HG03432 (cell line): Measurements from ENCODE around the gene TTC1.
"Not testable (repeated sequence)": the region's sequence is repeated elsewhere in the genome, so short reads cannot be mapped to it uniquely, and the experiment has no call there.

Experiments used
- ATAC-seq: cut with Tn5 transposase; IDR thresholded peaks from one replicate; pipeline ENCODE4 v1.9.1; 2021; ENCODE audit warnings: mild to moderate bottlenecking, moderate library complexity; ENCODE audit not compliant: unreplicated experiment

Gene TTC1

GRCh38 chr5:159995907-159996306 is 13.0 kb upstream of the TTC1 start:
- ATAC-seq = no peak

GRCh38 chr5:160001457-160001856 is 7.5 kb upstream of the TTC1 start:
- ATAC-seq = no peak

DNA sequence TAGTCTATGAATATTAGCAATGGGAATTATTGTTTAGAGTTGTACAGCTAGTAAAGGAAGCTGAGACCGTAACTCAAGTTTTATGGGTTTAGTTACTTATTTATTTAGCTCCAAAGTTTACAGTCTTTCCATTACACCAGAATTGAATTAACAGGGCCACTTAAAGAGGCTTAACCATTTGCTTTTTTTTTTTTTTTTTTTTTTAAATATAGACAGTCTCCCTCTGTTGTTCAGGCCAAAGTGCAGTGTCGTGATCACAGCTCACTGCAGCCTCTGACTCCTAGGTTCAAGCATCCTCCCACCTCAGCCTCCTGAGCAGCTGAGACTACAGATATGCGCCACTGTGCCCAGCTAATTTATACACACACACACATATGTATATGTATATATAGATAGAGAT is 1.4 kb upstream of the TTC1 start:
- ATAC-seq = no peak

DNA sequence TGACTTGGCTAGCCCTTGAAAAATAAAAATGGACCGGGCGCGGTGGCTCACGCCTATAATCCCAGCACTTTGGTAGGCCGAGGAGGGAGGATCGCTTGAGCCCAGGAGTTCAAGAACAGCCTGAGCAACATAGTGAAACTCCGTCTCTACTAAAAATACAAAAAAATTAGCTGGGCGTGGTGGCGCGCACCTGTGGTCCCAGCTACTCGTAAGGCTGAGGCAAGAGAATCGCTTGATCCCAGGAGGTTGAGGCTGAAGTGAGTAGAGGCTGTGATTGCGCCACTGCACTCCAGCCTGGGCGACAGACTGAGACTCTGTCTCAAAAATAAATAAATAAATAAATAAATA is 436 bp upstream of the TTC1 start:
- peak; percentile 22 for ATAC-seq

- ATAC-seq = peak; percentile 4
Observed at GRCh38 chr5:160009591-160009989, 651 bp downstream of the TTC1 start.

DNA sequence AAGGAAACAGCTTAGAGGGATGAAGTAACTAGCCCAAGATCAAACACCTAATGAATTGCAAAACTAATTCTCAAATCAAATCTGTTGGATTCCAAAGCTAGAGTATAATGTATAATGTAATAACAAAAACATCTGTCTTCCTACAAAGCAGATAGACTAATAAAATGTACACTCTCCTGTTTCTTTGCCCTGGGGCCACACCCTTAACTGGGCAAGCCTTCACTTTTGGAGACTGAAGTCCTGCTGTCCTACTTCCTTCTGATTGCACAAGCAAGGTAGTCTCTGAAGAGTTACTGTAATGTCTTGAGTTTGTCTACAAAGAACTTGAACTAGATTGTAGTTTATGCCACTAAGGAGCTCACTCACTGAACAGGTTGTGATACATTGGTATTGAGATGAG is 2.5 kb downstream of the TTC1 start:
- ATAC-seq = no peak

DNA sequence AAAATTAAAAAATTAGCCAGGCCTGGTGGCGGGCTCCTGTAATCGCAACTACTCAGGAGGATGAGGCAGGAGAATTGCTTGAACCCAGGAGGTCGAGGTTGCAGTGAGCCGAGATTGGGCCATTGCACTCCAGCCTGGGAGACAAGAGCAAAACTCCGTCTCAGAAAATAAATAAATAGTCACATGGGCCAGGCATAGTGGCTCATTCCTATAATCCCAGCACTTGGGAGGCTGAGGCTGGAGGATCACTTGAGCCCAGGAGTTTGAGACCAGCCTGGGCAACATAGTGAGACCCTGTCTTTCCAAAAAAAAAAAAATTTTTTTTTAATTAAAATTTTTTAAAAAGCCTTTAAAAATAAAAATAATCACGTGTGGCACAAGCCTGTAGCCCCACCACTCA is 5.3 kb downstream of the TTC1 start:
- not testable (repeated sequence) for ATAC-seq

DNA sequence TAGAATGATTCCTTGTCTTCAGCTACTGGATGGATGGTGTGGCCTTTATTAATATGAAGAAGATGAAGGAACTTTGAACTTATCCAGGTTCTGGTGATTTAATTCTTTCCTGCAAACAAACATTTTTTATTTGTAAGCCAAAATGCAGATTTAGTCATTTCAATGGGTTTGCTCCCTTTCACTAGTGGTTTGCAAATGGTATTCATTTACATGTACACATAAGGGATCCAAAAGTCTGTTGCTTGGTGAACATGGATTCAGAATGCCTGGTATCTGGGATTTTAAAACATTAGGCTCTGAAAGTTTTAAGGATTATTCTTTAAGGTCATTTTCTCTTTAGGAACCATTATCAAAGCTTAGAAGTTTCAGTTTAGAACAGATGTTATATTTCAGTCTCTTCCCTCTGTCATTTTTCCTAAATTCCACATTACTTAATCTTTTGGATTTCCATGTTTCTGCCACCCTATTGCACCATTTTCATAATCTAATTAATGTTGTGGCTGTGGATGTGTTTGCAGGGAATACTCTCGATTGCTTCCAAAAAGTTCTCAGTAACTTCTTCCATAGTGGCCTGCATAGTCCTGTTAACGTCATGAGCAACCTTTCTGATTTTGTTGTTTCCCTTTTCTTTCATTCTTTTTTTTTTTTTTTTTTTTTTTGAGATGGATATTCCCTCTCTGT is 10.1 kb downstream of the TTC1 start:
- no peak for ATAC-seq

- ATAC-seq = no peak
Observed at GRCh38 chr5:160020266-160020770, 11.4 kb downstream of the TTC1 start.

GRCh38 chr5:160020964-160021363 is 12.0 kb downstream of the TTC1 start:
- no peak for ATAC-seq

GRCh38 chr5:160021831-160022446 is 13.0 kb downstream of the TTC1 start:
- peak; percentile 93 for ATAC-seq

DNA sequence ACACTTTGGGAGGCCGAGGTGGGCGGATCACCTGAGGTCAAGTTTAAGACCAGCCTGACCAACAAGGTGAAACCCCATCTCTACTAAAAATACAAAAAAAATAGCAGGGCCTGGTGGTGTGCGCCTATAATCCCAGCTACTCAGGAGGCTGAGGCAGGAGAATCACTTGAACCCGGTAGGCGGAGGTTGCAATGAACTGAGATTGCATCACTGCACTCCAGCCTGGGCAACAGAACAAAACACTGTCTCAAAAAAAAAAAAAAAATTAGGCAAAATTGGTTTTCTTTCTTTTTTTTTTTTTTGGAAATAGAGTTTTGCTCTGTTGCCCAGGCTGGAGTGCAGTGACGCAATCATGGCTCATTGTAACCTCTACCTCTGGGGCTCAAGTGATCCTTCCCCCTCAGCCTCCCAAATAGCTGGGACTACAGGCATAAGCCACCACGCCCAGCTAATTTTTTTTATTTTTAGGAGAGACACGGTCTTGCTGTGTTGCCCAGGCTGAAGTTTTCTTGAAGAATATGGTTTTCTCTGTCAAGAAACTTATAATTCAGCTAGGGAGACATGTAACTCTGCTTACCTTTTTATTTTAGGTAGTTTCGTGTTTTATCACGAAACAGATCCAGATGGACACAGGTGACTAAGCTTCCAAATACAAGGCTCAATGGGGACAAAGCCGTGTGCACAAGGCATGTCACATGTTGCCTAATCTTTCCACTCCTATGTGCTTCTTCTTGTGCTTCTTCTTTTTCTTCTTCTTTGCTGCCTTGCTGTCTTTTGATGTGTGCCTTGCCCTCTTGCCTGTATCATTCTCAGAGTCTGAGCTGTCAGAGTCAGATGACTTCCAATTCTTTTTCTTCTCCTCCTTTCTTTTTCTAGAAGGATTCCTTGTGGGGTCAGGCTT is 14.3 kb downstream of the TTC1 start:
- no peak for ATAC-seq

- no peak for ATAC-seq
Observed at GRCh38 chr5:160023908-160024630, 15.1 kb downstream of the TTC1 start.

GRCh38 chr5:160029004-160029403 is 20.1 kb downstream of the TTC1 start:
- ATAC-seq = no peak

DNA sequence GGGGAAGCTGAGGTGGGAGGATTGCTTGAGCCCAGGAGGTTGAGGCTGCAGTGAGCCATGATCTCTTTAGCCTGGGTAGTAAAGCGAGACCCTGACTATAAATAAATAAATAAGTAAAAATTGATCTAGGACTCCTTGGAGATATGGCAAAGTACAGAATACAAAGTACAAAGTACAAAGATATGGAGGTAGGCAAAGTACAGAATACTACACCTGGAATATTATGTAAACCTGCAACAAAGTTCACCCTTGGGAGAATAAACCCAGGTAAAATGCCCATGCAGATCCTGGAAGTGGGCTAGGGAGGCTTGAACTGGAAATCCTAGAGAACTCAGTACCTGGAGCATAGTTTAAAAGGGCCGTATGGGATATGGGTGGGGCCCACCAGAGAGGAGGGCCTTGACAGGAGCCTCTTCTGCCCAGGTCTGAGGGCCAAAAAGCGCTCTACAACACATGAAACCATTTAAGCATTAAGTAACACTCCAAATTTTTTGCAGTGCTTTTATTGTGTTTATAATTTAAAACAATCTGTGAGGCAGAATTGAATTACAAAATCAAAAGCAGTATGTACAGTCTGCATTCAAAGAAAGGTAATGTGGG is 20.7 kb downstream of the TTC1 start:
- no peak for ATAC-seq

DNA sequence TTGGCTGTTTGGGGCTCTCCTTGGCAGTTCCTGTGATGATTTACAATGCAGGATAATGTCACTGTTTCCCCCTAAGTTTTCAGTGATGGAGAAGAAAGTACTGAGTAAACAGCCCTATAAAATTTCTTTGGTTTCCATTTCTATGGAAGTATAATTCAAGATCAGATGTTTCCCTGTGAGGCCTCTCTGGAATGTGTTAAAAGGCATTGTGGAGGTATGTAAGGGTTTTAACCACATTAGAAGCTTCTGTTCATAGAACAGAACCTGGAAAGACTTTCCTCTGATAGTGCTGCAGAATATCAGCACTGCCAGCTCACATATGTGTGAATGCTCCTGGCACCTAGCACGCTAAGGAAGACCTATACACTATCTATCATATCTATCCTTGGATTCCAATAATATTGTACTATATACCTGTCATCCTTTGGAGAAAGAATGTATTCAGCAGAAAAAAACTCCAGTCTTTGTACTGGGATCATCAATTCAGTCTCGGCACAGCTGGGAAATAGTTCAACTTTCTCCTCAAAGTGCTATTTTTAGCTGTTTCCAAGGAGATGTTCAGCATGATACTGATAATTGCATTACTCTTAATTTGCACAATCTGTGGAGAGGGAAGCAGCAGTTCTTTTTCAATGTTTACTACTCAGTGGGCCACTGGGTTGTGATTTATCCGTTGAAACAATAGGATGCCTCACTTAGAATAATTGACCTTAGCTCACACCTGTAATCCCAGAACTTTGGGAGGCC is 21.9 kb downstream of the TTC1 start:
- ATAC-seq = no peak

DNA sequence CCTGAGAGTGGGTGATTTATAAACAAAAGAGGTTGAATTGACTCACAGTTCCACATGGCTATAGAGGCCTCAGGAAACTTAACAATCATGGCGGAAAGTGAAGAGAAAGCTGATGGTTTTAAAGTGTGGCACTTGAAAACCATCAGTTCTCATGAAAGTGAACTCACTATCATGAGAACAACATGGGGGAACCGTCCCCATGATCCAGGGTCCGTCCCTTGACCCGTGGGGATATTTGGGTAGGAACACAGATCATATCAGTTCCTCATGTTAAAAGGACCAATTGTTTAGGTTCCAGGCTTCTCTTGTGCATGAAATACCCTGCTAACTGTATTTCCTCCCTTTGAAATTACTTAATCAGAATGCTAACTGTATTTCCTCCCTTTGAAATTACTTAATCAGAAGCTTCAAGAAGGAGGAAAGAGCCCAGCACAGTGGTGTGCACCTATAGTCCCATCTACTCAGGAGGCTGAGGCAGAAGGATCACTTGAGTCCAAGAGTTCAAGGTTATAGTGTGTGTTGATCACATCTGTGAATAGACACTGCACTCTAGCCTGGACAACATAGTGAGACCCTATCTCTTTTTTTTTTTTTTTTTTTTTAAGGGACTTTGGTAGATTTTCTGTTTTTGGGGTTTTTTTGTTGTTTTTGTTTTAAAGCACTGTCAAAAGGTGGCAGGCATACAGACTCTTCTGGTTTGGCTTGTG is 24.8 kb downstream of the TTC1 start:
- no peak for ATAC-seq

- no peak for ATAC-seq
Observed at GRCh38 chr5:160036243-160036642, 27.3 kb downstream of the TTC1 start.

DNA sequence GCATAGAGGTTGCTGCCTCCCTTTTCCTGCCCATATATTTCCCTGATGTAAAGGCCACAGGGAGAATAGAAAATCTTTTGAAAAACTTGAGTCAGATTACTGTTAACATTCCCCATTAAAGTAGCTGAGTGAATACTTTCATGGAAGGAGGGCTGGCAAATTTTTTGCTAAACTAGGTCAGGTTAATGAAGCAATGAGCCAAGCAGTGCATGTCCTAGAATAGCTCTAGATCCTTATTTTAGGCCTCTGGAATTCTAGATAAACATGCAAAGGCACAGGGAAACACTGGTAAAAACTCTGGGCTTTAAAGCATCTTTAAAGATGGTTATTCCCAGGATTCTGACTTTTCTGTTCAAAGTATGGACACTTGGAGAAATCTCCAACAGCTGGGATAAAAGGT is 27.9 kb downstream of the TTC1 start:
- no peak for ATAC-seq
